Astrocyte (in vitro differentiated cells and primary cell): Measurements from ENCODE around the gene CTR9. TPM values are rescaled to one million over a fixed set of nuclear protein-coding genes. Genes with fewer than 3 reads are reported as not detected.

Experiments used
- DNase-seq: peaks from one replicate; pipeline ENCODE4 v3.0.0-alpha.2; 2010; ENCODE audit warnings: low read depth
- FAIRE-seq: peaks from 2 replicates; lab custom pipeline; 2011; peaks lifted over from hg19 to GRCh38; lab: Jason Lieb, UNC
- H2AFZ ChIP-seq: 2 replicates; pipeline ENCODE4 v1.6.0; 2012; ENCODE audit warnings: low read depth, low read length, inconsistent platforms
- H3K27ac ChIP-seq: 2 replicates; pipeline ENCODE4 v1.5.1; 2011; ENCODE audit warnings: low read depth, low read length, inconsistent platforms
- H3K27me3 ChIP-seq: 2 replicates; pipeline ENCODE4 v1.6.0; 2011; ENCODE audit warnings: low read length, inconsistent platforms; ENCODE audit not compliant: insufficient read depth
- H3K36me3 ChIP-seq: 2 replicates; pipeline ENCODE4 v1.5.1; 2011; ENCODE audit warnings: low read length, inconsistent platforms; ENCODE audit not compliant: insufficient read depth
- H3K4me1 ChIP-seq: 2 replicates; pipeline ENCODE4 v1.5.1; 2011; ENCODE audit warnings: low read length, inconsistent platforms; ENCODE audit not compliant: insufficient read depth
- H3K4me2 ChIP-seq: 2 replicates; pipeline ENCODE4 v1.6.0; 2012; ENCODE audit warnings: low read length, inconsistent platforms
- H3K4me3 ChIP-seq: 2 replicates; pipeline ENCODE4 v1.5.1; 2011; ENCODE audit warnings: low read depth, mild to moderate bottlenecking, low read length, inconsistent platforms; ENCODE audit not compliant: insufficient read depth
- H3K79me2 ChIP-seq: 2 replicates; pipeline ENCODE4 v1.6.0; 2012; ENCODE audit warnings: mild to moderate bottlenecking, low read length, inconsistent platforms; ENCODE audit not compliant: insufficient read depth
- H3K9ac ChIP-seq: 2 replicates; pipeline ENCODE4 v1.6.0; 2012; ENCODE audit warnings: mild to moderate bottlenecking, low read length, inconsistent platforms
- H3K9me3 ChIP-seq: 2 replicates; pipeline ENCODE4 v1.5.1; 2012; ENCODE audit warnings: low read depth, mild to moderate bottlenecking, low read length, inconsistent platforms; ENCODE audit not compliant: insufficient read depth
- H4K20me1 ChIP-seq: 2 replicates; pipeline ENCODE4 v1.6.0; 2012; ENCODE audit warnings: low read length, inconsistent platforms; ENCODE audit not compliant: insufficient read depth
- H3K27ac Mint-ChIP-seq: one replicate; pipeline ENCODE4 v1.8.0; 2021; ENCODE audit warnings: mild to moderate bottlenecking, mixed read lengths; ENCODE audit not compliant: unreplicated experiment
- H3K27me3 Mint-ChIP-seq: one replicate; pipeline ENCODE4 v1.8.0; 2021; ENCODE audit warnings: low read depth, mixed read lengths; ENCODE audit not compliant: unreplicated experiment
- H3K36me3 Mint-ChIP-seq: one replicate; pipeline ENCODE4 v1.8.0; 2021; ENCODE audit warnings: low read depth, mixed read lengths; ENCODE audit not compliant: unreplicated experiment
- H3K4me1 Mint-ChIP-seq: one replicate; pipeline ENCODE4 v1.8.0; 2021; ENCODE audit warnings: low read depth, mixed read lengths; ENCODE audit not compliant: unreplicated experiment
- H3K4me3 Mint-ChIP-seq: one replicate; pipeline ENCODE4 v1.8.0; 2021; ENCODE audit warnings: mild to moderate bottlenecking, moderate library complexity, mixed read lengths; ENCODE audit not compliant: unreplicated experiment
- H3K9me3 Mint-ChIP-seq: one replicate; pipeline ENCODE4 v1.8.0; 2021; ENCODE audit warnings: mild to moderate bottlenecking, mixed read lengths; ENCODE audit not compliant: unreplicated experiment
- CTCF ChIP-seq: IDR thresholded peaks from 2 replicates; pipeline ENCODE4 v1.5.1; 2011; ENCODE audit warnings: low read depth, mild to moderate bottlenecking, inconsistent platforms, low read length, moderate library complexity; ENCODE audit not compliant: insufficient read depth
- EZH2 ChIP-seq: IDR thresholded peaks from 2 replicates; pipeline ENCODE4 v1.6.1; 2012; ENCODE audit warnings: mild to moderate bottlenecking, low read length, inconsistent platforms; ENCODE audit not compliant: insufficient read depth
- total RNA-seq: library from RNA; stranded (reverse); gene quantifications from 2 replicates; pipeline ENCODE4 v1.2.1, GENCODE V29; 2021

The CTR9 gene
- total RNA-seq, 1 donor from 2014 or later = 29.3 TPM

GRCh38 chr11:10777393-10777793 is 26.3 kb downstream of the CTR9 start:
- Histone ChIP-seq H3K4me3 (no peak overlapping the region), H3K4me1 (peaks cover 8% of the 10 kb centered on the region), H2AFZ (no peak overlapping the region), H3K27me3 (no peaks in the 10 kb centered on the region), H3K79me2 (no peaks in the 10 kb centered on the region), H3K9ac (no peak overlapping the region), H3K27ac (peak overlapping the region; percentile 74), H3K9me3 (no peaks in the 10 kb centered on the region), H4K20me1 (no peaks in the 10 kb centered on the region), H3K36me3 (peaks cover 45% of the 10 kb centered on the region), H3K4me2 (no peak overlapping the region)
- FAIRE-seq = no peak
- H3K4me3 Mint-ChIP-seq = no peak overlapping the region
- no peak overlapping the region for H3K27ac Mint-ChIP-seq
- H3K9me3 Mint-ChIP-seq = no peaks in the 10 kb centered on the region
- H3K4me1 Mint-ChIP-seq = peaks cover 10% of the 10 kb centered on the region
- DNase-seq = no peak
- peaks cover 29% of the 10 kb centered on the region for H3K36me3 Mint-ChIP-seq
- TF ChIP-seq CTCF (no peak), EZH2 (no peak)
- H3K27me3 Mint-ChIP-seq = no peaks in the 10 kb centered on the region

GRCh38 chr11:10777806-10778205 is 26.8 kb downstream of the CTR9 start:
- H3K27ac Mint-ChIP-seq = no peak overlapping the region
- Histone ChIP-seq H3K9ac (peak overlapping the region; percentile 63), H3K27ac (peak overlapping the region; percentile 74), H3K4me2 (no peak overlapping the region), H2AFZ (no peak overlapping the region), H3K27me3 (no peaks in the 10 kb centered on the region), H3K79me2 (no peaks in the 10 kb centered on the region), H4K20me1 (no peaks in the 10 kb centered on the region), H3K4me1 (peaks cover 8% of the 10 kb centered on the region), H3K36me3 (peaks cover 43% of the 10 kb centered on the region), H3K9me3 (no peaks in the 10 kb centered on the region), H3K4me3 (no peak overlapping the region)
- no peaks in the 10 kb centered on the region for H3K9me3 Mint-ChIP-seq
- TF ChIP-seq EZH2 = no peak
- TF ChIP-seq CTCF = no peak
- DNase-seq (no peak), FAIRE-seq (no peak)
- no peak overlapping the region for H3K4me3 Mint-ChIP-seq
- H3K27me3 Mint-ChIP-seq = no peaks in the 10 kb centered on the region
- H3K4me1 Mint-ChIP-seq = peaks cover 10% of the 10 kb centered on the region
- peaks cover 29% of the 10 kb centered on the region for H3K36me3 Mint-ChIP-seq

- Histone ChIP-seq H2AFZ (peak overlapping the region; percentile 38), H3K79me2 (no peaks in the 10 kb centered on the region), H3K4me1 (peaks cover 8% of the 10 kb centered on the region), H3K9me3 (no peaks in the 10 kb centered on the region), H3K4me3 (no peak overlapping the region), H3K9ac (peak overlapping the region; percentile 63), H3K27me3 (no peaks in the 10 kb centered on the region), H3K36me3 (peaks cover 37% of the 10 kb centered on the region), H4K20me1 (no peaks in the 10 kb centered on the region), H3K27ac (peak overlapping the region; percentile 74), H3K4me2 (no peak overlapping the region)
- Mint-ChIP-seq H3K27me3 (no peaks in the 10 kb centered on the region), H3K4me1 (peaks cover 10% of the 10 kb centered on the region), H3K9me3 (no peaks in the 10 kb centered on the region), H3K36me3 (peaks cover 24% of the 10 kb centered on the region), H3K27ac (peak overlapping the region; percentile 80), H3K4me3 (no peak overlapping the region)
- FAIRE-seq = peak; percentile 17
- TF ChIP-seq CTCF = no peak
- TF ChIP-seq EZH2 = no peak
- peak; percentile 83 for DNase-seq
Measured at GRCh38 chr11:10778217-10778970, 27.3 kb downstream of the CTR9 start.
